Left colon (tissue), 2 donors: Measurements from ENCODE around the gene ITGB6. TPM values are rescaled to one million over a fixed set of nuclear protein-coding genes. Genes with fewer than 3 reads are reported as not detected.

Source experiments
- ATAC-seq: fragments of 200-7000 bp; cut with Tn5 transposase; one replicate; pipeline ENCODE4 v1.9.1; 2020; ENCODE audit warnings: mild to moderate bottlenecking, moderate library complexity
- DNase-seq, 2 donors: peaks; one replicate each; pipeline ENCODE4 v3.0.0-alpha.2; 2020
- intact Hi-C, 2 donors: fragments of 100-400 bp; cut with DNase I in 1 of 2; cut with micrococcal nuclease in 1 of 2; formaldehyde crosslinking; loops; one replicate each; pipeline versions ENCODE4 v1.11.2 to v1.14.0; 2022; cut with DNase I, micrococcal nuclease
- total RNA-seq, 2 donors: library from RNA; stranded (reverse); fragmentation: NEBNext Ultra II Directional; extraction: Animal tissue kit (Norgen Biotek cat#: 25700); gene quantifications; one replicate each; pipeline ENCODE4 v1.2.1, GENCODE V29; 2021
- donor health status: DM: no; HTN: no; CAD: no.
- donor health status: DM: yes; HTN: yes; CAD: no.

Gene ITGB6
- total RNA-seq, 2 donors from 2014 or later, result 19.7 to 28.0 TPM

- ATAC-seq, result no peak
- intact Hi-C loops, result loop anchor here in 1 of 2 donors (5.0 kb wide), 1 partner anchor 885 kb away; no protein-coding TSS in a partner anchor
Measured at GRCh38 chr2:160111951-160112798, 87.9 kb downstream of the ITGB6 start.

GRCh38 chr2:160110674-160111239 is 89.3 kb downstream of the ITGB6 start:
- no peak for DNase-seq
- intact Hi-C loops, result loop anchor here in 1 of 2 donors (5.0 kb wide), 1 partner anchor 887 kb away; no protein-coding TSS in a partner anchor

More at GRCh38 chr2:160111951-160112798, 87.9 kb downstream of the ITGB6 start:
- no peak for DNase-seq

GRCh38 chr2:160109939-160110673 is 90.0 kb downstream of the ITGB6 start:
- ATAC-seq (peak; percentile 84), DNase-seq (peak; percentile 54)
- intact Hi-C loops, result loop anchor here in 1 of 2 donors (5.0 to 10.0 kb wide), 2 partner anchors 887 to 955 kb away; no protein-coding TSS in a partner anchor

More at GRCh38 chr2:160110674-160111239, 89.3 kb downstream of the ITGB6 start:
- no peak for ATAC-seq

GRCh38 chr2:160109243-160109642 is 90.8 kb downstream of the ITGB6 start:
- intact Hi-C loops, result loop anchor here in 1 of 2 donors (10.0 kb wide), 1 partner anchor 956 kb away; no protein-coding TSS in a partner anchor
- no peak for ATAC-seq
- no peak for DNase-seq

GRCh38 chr2:160108646-160109045 is 91.4 kb downstream of the ITGB6 start:
- no peak for ATAC-seq
- no peak for DNase-seq
- intact Hi-C loops, result loop anchor here in 1 of 2 donors (10.0 kb wide), 1 partner anchor 956 kb away; no protein-coding TSS in a partner anchor

GRCh38 chr2:160105366-160105765 is 94.7 kb downstream of the ITGB6 start:
- intact Hi-C loops, result loop anchor here in 1 of 2 donors (10.0 kb wide), 1 partner anchor 959 kb away; no protein-coding TSS in a partner anchor
- ATAC-seq (no peak), DNase-seq (no peak)

GRCh38 chr2:160104115-160104514 is 96.0 kb downstream of the ITGB6 start:
- DNase-seq, result no peak
- ATAC-seq, result no peak
- intact Hi-C loops, result loop anchor here in 1 of 2 donors (10.0 kb wide), 1 partner anchor 961 kb away; no protein-coding TSS in a partner anchor

- peak; percentile 95 for ATAC-seq
- intact Hi-C loops, result no loop called here
Measured at GRCh38 chr2:160097326-160097725, 102.7 kb downstream of the ITGB6 start.

GRCh38 chr2:160096409-160096808 is 103.7 kb downstream of the ITGB6 start:
- intact Hi-C loops, result no loop called here
- DNase-seq (no peak), ATAC-seq (no peak)

More at GRCh38 chr2:160097326-160097725, 102.7 kb downstream of the ITGB6 start:
- no peak for DNase-seq

- ATAC-seq, result no peak
Measured at GRCh38 chr2:160092445-160092844, 107.6 kb downstream of the ITGB6 start.

GRCh38 chr2:160091381-160091780 is 108.7 kb downstream of the ITGB6 start:
- intact Hi-C loops, result no loop called here
- ATAC-seq (no peak), DNase-seq (no peak)

More at GRCh38 chr2:160092445-160092844, 107.6 kb downstream of the ITGB6 start:
- intact Hi-C loops, result no loop called here
- DNase-seq, result no peak

- ATAC-seq (peak; percentile 40), DNase-seq (no peak)
- intact Hi-C loops, result no loop called here
Measured at GRCh38 chr2:160087854-160088745, 112.0 kb downstream of the ITGB6 start.

- DNase-seq, result no peak
- ATAC-seq, result no peak
- intact Hi-C loops, result no loop called here
Measured at GRCh38 chr2:160085662-160086061, 114.4 kb downstream of the ITGB6 start.

- peak; percentile 60 for ATAC-seq
- no peak for DNase-seq
- intact Hi-C loops, result no loop called here
Measured at GRCh38 chr2:160077912-160078810, 121.9 kb downstream of the ITGB6 start.

GRCh38 chr2:160076914-160077313 is 123.2 kb downstream of the ITGB6 start:
- ATAC-seq (peak; percentile 15), DNase-seq (no peak)
- intact Hi-C loops, result no loop called here

- DNase-seq, result no peak
- intact Hi-C loops, result no loop called here
- ATAC-seq, result peak; percentile 53
Measured at GRCh38 chr2:160076241-160076640, 123.8 kb downstream of the ITGB6 start.

GRCh38 chr2:160075171-160075570 is 124.9 kb downstream of the ITGB6 start:
- ATAC-seq (peak; percentile 36), DNase-seq (peak in 1 of 2 donors; percentile 45)

More at GRCh38 chr2:160075171-160075570, 124.9 kb downstream of the ITGB6 start:
- intact Hi-C loops, result no loop called here
